GM23338 (cell line): Measurements from ENCODE around the gene POFUT2. TPM values are rescaled to one million over a fixed set of nuclear protein-coding genes. Genes with fewer than 3 reads are reported as not detected.

ENCODE experiments used
- ATAC-seq: fragments of 200-7000 bp; cut with Tn5 transposase; 3 replicates; pipeline ENCODE4 v1.9.1; 2020
- DNase-seq: peaks from one replicate; pipeline ENCODE4 v3.0.0-alpha.2; 2015; ENCODE audit warnings: low spot score
- H2AFZ ChIP-seq: fragments of 200-600 bp; sonication (generic); 2 replicates; pipeline ENCODE4 v1.8.0; 2016; ENCODE audit warnings: antibody characterized with exemption, mild to moderate bottlenecking, moderate library complexity
- H3F3A ChIP-seq: fragments of 200-600 bp; sonication (generic); replicated peaks from 2 replicates; pipeline ENCODE4 v1.8.0; 2017; ENCODE audit warnings: antibody characterized with exemption, mixed run types, low read depth
- H3K27ac ChIP-seq: fragments of 200-600 bp; sonication (generic); 2 replicates; pipeline ENCODE4 v1.6.1; 2016; ENCODE audit warnings: low read depth
- H3K27me3 ChIP-seq: fragments of 200-600 bp; sonication (generic); 2 replicates; pipeline ENCODE4 v1.8.0; 2016; ENCODE audit warnings: mild to moderate bottlenecking, mixed run types, moderate library complexity; ENCODE audit not compliant: insufficient read depth
- H3K36me3 ChIP-seq: fragments of 200-600 bp; sonication (generic); 2 replicates; pipeline ENCODE4 v1.8.0; 2016; ENCODE audit warnings: mild to moderate bottlenecking; ENCODE audit not compliant: insufficient read depth
- H3K4me1 ChIP-seq: fragments of 200-600 bp; sonication (generic); 2 replicates; pipeline ENCODE4 v1.8.0; 2016; ENCODE audit warnings: mild to moderate bottlenecking, moderate library complexity; ENCODE audit not compliant: insufficient read depth
- H3K4me2 ChIP-seq: fragments of 200-600 bp; sonication (generic); 2 replicates; pipeline ENCODE4 v1.7.1; 2017; ENCODE audit warnings: mixed run types
- H3K4me3 ChIP-seq: fragments of 200-600 bp; sonication (generic); 2 replicates; pipeline ENCODE4 v1.6.1; 2016; ENCODE audit warnings: mixed run types
- H3K79me2 ChIP-seq: fragments of 200-600 bp; sonication (generic); replicated peaks from 2 replicates; pipeline ENCODE4 v1.8.0; 2017; ENCODE audit warnings: mild to moderate bottlenecking; ENCODE audit not compliant: insufficient read depth
- H3K9me2 ChIP-seq: fragments of 200-600 bp; sonication (generic); 2 replicates; pipeline ENCODE4 v1.8.0; 2017; ENCODE audit not compliant: insufficient read depth
- H4K20me1 ChIP-seq: fragments of 200-600 bp; sonication (generic); replicated peaks from 2 replicates; pipeline ENCODE4 v1.8.0; 2017; ENCODE audit warnings: mild to moderate bottlenecking; ENCODE audit not compliant: insufficient read depth
- H3K27ac Mint-ChIP-seq: 2 replicates; pipeline ENCODE4 v1.8.0; 2020; ENCODE audit warnings: inconsistent platforms, mild to moderate bottlenecking, moderate library complexity, mixed read lengths
- H3K27me3 Mint-ChIP-seq: 3 replicates; pipeline ENCODE4 v1.8.0; 2022; ENCODE audit warnings: low read depth, mild to moderate bottlenecking, moderate library complexity, mixed read lengths, inconsistent platforms; ENCODE audit not compliant: insufficient read depth, poor library complexity
- H3K36me3 Mint-ChIP-seq: 3 replicates; pipeline ENCODE4 v1.8.0; 2021; ENCODE audit warnings: low read depth, mild to moderate bottlenecking, inconsistent platforms, moderate library complexity, mixed read lengths
- H3K4me1 Mint-ChIP-seq: 3 replicates; pipeline ENCODE4 v1.8.0; 2020; ENCODE audit warnings: mild to moderate bottlenecking, inconsistent platforms, mixed read lengths
- H3K4me3 Mint-ChIP-seq: 3 replicates; pipeline ENCODE4 v1.8.0; 2021; ENCODE audit warnings: moderate library complexity, mild to moderate bottlenecking, inconsistent platforms, mixed read lengths
- H3K9me3 Mint-ChIP-seq: 3 replicates; pipeline ENCODE4 v1.8.0; 2020; ENCODE audit warnings: moderate library complexity, mild to moderate bottlenecking, inconsistent platforms, mixed read lengths
- CREB1 ChIP-seq: fragments of 250-450 bp; sonication (Bioruptor Pico); IDR thresholded peaks from 2 replicates; pipeline ENCODE4 v1.5.0; 2020; ENCODE audit warnings: low read depth, mild to moderate bottlenecking, moderate library complexity
- EZH2 ChIP-seq: fragments of 200-600 bp; sonication (generic); IDR thresholded peaks from one replicate; pipeline ENCODE4 v1.8.0; 2017; ENCODE audit warnings: antibody characterized with exemption, mild to moderate bottlenecking, low read depth; ENCODE audit not compliant: unreplicated experiment
- JUNB ChIP-seq: IDR thresholded peaks from one replicate; pipeline ENCODE4 v1.6.1; 2016; ENCODE audit warnings: antibody characterized with exemption; ENCODE audit not compliant: unreplicated experiment
- NANOG ChIP-seq: IDR thresholded peaks from 2 replicates; pipeline ENCODE4 v1.6.1; 2016; ENCODE audit warnings: antibody characterized with exemption, borderline replicate concordance
- REST ChIP-seq: IDR thresholded peaks from one replicate; pipeline ENCODE4 v1.6.1; 2018; ENCODE audit warnings: antibody characterized with exemption; ENCODE audit not compliant: unreplicated experiment
- polyA plus RNA-seq: library from polyadenylated mRNA; unstranded; fragments of >200 nt; fragmentation: Nextera tagmentation; extraction: Ambion mirVana; gene quantifications from 2 replicates; pipeline ENCODE4 v1.2.1, GENCODE V29; 2016
- total RNA-seq: library from RNA; depleted of rRNA; stranded (reverse); fragments of >200 nt; shearing (Covaris generic); gene quantifications from 2 replicates; pipeline ENCODE4 v1.2.3, GENCODE V29; 2014
- TF ChIP-seq, protein P1 (sequence below): fragments of 250-450 bp; sonication (Bioruptor Pico); IDR thresholded peaks from 2 replicates; pipeline ENCODE4 v1.5.0; 2020; ENCODE audit warnings: mild to moderate bottlenecking, moderate library complexity

Gene POFUT2
- total and polyA plus RNA-seq, 2 experiments from 2014 or later, result 12.1 to 34.5 TPM

DNA sequence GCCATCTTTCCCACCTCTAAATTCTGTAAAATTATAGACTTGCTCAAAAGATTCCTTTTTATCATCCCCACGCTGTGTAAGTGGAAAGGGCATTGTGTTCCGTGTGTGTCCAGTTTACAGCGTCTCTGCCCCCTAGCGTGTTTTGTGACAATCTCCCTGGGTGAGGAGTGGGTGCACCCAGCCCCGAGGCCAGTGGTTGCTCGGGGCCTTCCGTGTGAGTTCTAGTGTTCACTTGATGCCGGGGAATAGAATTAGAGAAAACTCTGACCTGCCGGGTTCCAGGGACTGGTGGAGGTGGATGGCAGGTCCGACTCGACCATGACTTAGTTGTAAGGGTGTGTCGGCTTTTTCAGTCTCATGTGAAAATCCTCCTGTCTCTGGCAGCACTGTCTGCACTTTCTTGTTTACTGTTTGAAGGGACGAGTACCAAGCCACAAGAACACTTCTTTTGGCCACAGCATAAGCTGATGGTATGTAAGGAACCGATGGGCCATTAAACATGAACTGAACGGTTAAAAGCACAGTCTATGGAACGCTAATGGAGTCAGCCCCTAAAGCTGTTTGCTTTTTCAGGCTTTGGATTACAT is 61.9 kb downstream of the POFUT2 start:
- Mint-ChIP-seq H3K4me1 (no peaks in the 10 kb centered on the region; the same call in 2 of the 3 replicates), H3K4me3 (no peak overlapping the region), H3K36me3 (no peaks in the 10 kb centered on the region), H3K27ac (no peak overlapping the region), H3K27me3 (peaks cover 3% of the 10 kb centered on the region), H3K9me3 (no peaks in the 10 kb centered on the region)
- Histone ChIP-seq H3K79me2 (no peaks in the 10 kb centered on the region), H3K4me2 (no peak overlapping the region), H3K9me2 (no peaks in the 10 kb centered on the region), H3F3A (no peaks in the 10 kb centered on the region), H3K4me1 (no peaks in the 10 kb centered on the region), H3K27ac (no peak overlapping the region), H3K27me3 (no peaks in the 10 kb centered on the region), H3K4me3 (no peak overlapping the region), H4K20me1 (no peaks in the 10 kb centered on the region), H3K36me3 (no peaks in the 10 kb centered on the region), H2AFZ (no peak overlapping the region)
- no peak for DNase-seq
- ATAC-seq, result no peak
- TF ChIP-seq NANOG (no peak), CREB1 (CRISPR knock-in tag) (no peak), JUNB (no peak), EZH2 (no peak), REST (no peak)
- TF ChIP-seq, protein P1, sequence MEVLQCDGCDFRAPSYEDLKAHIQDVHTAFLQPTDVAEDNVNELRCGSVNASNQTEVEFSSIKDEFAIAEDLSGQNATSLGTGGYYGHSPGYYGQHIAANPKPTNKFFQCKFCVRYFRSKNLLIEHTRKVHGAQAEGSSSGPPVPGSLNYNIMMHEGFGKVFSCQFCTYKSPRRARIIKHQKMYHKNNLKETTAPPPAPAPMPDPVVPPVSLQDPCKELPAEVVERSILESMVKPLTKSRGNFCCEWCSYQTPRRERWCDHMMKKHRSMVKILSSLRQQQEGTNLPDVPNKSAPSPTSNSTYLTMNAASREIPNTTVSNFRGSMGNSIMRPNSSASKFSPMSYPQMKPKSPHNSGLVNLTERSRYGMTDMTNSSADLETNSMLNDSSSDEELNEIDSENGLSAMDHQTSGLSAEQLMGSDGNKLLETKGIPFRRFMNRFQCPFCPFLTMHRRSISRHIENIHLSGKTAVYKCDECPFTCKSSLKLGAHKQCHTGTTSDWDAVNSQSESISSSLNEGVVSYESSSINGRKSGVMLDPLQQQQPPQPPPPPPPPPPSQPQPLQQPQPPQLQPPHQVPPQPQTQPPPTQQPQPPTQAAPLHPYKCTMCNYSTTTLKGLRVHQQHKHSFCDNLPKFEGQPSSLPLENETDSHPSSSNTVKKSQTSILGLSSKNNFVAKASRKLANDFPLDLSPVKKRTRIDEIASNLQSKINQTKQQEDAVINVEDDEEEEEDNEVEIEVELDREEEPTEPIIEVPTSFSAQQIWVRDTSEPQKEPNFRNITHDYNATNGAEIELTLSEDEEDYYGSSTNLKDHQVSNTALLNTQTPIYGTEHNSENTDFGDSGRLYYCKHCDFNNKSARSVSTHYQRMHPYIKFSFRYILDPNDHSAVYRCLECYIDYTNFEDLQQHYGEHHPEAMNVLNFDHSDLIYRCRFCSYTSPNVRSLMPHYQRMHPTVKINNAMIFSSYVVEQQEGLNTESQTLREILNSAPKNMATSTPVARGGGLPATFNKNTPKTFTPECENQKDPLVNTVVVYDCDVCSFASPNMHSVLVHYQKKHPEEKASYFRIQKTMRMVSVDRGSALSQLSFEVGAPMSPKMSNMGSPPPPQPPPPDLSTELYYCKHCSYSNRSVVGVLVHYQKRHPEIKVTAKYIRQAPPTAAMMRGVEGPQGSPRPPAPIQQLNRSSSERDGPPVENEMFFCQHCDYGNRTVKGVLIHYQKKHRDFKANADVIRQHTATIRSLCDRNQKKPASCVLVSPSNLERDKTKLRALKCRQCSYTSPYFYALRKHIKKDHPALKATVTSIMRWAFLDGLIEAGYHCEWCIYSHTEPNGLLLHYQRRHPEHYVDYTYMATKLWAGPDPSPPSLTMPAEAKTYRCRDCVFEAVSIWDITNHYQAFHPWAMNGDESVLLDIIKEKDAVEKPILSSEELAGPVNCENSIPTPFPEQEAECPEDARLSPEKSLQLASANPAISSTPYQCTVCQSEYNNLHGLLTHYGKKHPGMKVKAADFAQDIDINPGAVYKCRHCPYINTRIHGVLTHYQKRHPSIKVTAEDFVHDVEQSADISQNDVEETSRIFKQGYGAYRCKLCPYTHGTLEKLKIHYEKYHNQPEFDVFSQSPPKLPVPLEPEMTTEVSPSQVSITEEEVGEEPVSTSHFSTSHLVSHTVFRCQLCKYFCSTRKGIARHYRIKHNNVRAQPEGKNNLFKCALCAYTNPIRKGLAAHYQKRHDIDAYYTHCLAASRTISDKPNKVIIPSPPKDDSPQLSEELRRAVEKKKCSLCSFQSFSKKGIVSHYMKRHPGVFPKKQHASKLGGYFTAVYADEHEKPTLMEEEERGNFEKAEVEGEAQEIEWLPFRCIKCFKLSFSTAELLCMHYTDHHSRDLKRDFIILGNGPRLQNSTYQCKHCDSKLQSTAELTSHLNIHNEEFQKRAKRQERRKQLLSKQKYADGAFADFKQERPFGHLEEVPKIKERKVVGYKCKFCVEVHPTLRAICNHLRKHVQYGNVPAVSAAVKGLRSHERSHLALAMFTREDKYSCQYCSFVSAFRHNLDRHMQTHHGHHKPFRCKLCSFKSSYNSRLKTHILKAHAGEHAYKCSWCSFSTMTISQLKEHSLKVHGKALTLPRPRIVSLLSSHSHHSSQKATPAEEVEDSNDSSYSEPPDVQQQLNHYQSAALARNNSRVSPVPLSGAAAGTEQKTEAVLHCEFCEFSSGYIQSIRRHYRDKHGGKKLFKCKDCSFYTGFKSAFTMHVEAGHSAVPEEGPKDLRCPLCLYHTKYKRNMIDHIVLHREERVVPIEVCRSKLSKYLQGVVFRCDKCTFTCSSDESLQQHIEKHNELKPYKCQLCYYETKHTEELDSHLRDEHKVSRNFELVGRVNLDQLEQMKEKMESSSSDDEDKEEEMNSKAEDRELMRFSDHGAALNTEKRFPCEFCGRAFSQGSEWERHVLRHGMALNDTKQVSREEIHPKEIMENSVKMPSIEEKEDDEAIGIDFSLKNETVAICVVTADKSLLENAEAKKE (CRISPR knock-in tag), result no peak
